Naive B cell (primary cell): ENCODE measurements around the gene ATP13A3. TPM values are rescaled to one million over a fixed set of nuclear protein-coding genes. Genes with fewer than 3 reads are reported as not detected.
"Not testable (repeated sequence)": the region's sequence is repeated elsewhere in the genome, so short reads cannot be mapped to it uniquely, and the experiment has no call there.

Source experiments
- ATAC-seq, 2 donors: fragments of 150-1000 bp; cut with Tn5 transposase; 2 replicates each; pipeline ENCODE4 v1.10.0; 2021; ENCODE audit warnings: low read depth in 2 of 2, mild to moderate bottlenecking in 2 of 2, moderate library complexity in 2 of 2
- DNase-seq: peaks from one replicate; pipeline ENCODE4 v3.0.0; 2022
- H3K27ac Mint-ChIP-seq, 6 donors: one replicate each; pipeline ENCODE4 v1.8.0; 2020 to 2022; ENCODE audit warnings: mild to moderate bottlenecking in 6 of 6, mixed read lengths in 6 of 6, moderate library complexity in 5 of 6, inconsistent platforms in 2 of 6
- H3K27me3 Mint-ChIP-seq, 3 donors: one replicate each; pipeline ENCODE4 v1.8.0; 2021 to 2022; ENCODE audit warnings: mixed read lengths in 3 of 3, mild to moderate bottlenecking in 1 of 3
- H3K36me3 Mint-ChIP-seq, 2 donors: one replicate each; pipeline ENCODE4 v1.8.0; 2020 to 2022; ENCODE audit warnings: mixed read lengths in 2 of 2, inconsistent platforms in 1 of 2, mild to moderate bottlenecking in 1 of 2
- H3K4me1 Mint-ChIP-seq, 3 donors: one replicate each; pipeline ENCODE4 v1.8.0; 2020 to 2022; ENCODE audit warnings: mixed read lengths in 3 of 3, inconsistent platforms in 1 of 3, mild to moderate bottlenecking in 1 of 3, moderate library complexity in 1 of 3
- H3K4me3 Mint-ChIP-seq, 8 donors: one replicate each; pipeline ENCODE4 v1.8.0; 2020 to 2022; ENCODE audit warnings: mild to moderate bottlenecking in 8 of 8, mixed read lengths in 8 of 8, moderate library complexity in 8 of 8, inconsistent platforms in 2 of 8
- H3K9me3 Mint-ChIP-seq, 7 donors: one replicate each; pipeline ENCODE4 v1.8.0; 2020 to 2022; ENCODE audit warnings: mixed read lengths in 7 of 7, mild to moderate bottlenecking in 5 of 7, inconsistent platforms in 2 of 7, moderate library complexity in 1 of 7
- polyA plus RNA-seq, 6 donors: library from polyadenylated mRNA; unstranded; fragments of 300-500 nt; fragmentation: Illumina TruSeq; gene quantifications; one replicate each; pipeline ENCODE4 v1.2.3, GENCODE V29; 2021; ENCODE audit warnings: low read depth in 6 of 6

The ATP13A3 gene
- polyA plus RNA-seq, 6 donors from 2014 or later, result 3.1 to 6.6 (median 5.0) TPM

- not testable (repeated sequence) for H3K4me3 Mint-ChIP-seq, H3K9me3 Mint-ChIP-seq, ATAC-seq, DNase-seq, H3K36me3 Mint-ChIP-seq, H3K27me3 Mint-ChIP-seq
- Mint-ChIP-seq H3K27ac (peak overlapping the region in 1 of 6 donors; percentile 16), H3K4me1 (peaks cover 22 to 42% (median 22%) of the 10 kb centered on the region in 3 donors)
Measured at GRCh38 chr3:194493995-194494927, 7.5 kb upstream of the ATP13A3 start.

- no peaks in the 10 kb centered on the region for H3K36me3 Mint-ChIP-seq
- peak overlapping the region in 5 of 8 donors; percentile 3 to 31 (median 7) for H3K4me3 Mint-ChIP-seq
Measured at GRCh38 chr3:194492001-194492400, 5.2 kb upstream of the ATP13A3 start.

GRCh38 chr3:194489736-194490612 is 3.2 kb upstream of the ATP13A3 start:
- ATAC-seq (peak; percentile 8 to 19), DNase-seq (peak; percentile 50)
- Mint-ChIP-seq H3K9me3 (no peaks in the 10 kb centered on the region), H3K27ac (peak overlapping the region in 5 of 6 donors; percentile 22 to 80 (median 41)), H3K27me3 (no peaks in the 10 kb centered on the region), H3K4me3 (peak overlapping the region in 4 of 8 donors; percentile 6 to 90 (median 52)), H3K36me3 (no peaks in the 10 kb centered on the region), H3K4me1 (peaks cover 43 to 63% (median 52%) of the 10 kb centered on the region in 3 donors)

More at GRCh38 chr3:194492001-194492400, 5.2 kb upstream of the ATP13A3 start:
- Mint-ChIP-seq H3K27ac (peak overlapping the region in 5 of 6 donors; percentile 1 to 54 (median 31)), H3K4me1 (peaks cover 32 to 56% (median 40%) of the 10 kb centered on the region in 3 donors), H3K9me3 (no peaks in the 10 kb centered on the region), H3K27me3 (no peaks in the 10 kb centered on the region)
- peak; percentile 42 to 56 for ATAC-seq
- peak; percentile 46 for DNase-seq

GRCh38 chr3:194488055-194488742 is 1.4 kb upstream of the ATP13A3 start:
- H3K4me1 Mint-ChIP-seq, result peaks cover 43 to 66% (median 53%) of the 10 kb centered on the region in 3 donors
- H3K36me3 Mint-ChIP-seq, result no peaks in the 10 kb centered on the region
- H3K27me3 Mint-ChIP-seq, result no peaks in the 10 kb centered on the region
- peak overlapping the region; percentile 85 to 96 (median 92) for H3K4me3 Mint-ChIP-seq
- no peak for ATAC-seq
- H3K9me3 Mint-ChIP-seq, result no peaks in the 10 kb centered on the region
- DNase-seq, result no peak
- peak overlapping the region in 5 of 6 donors; percentile 42 to 94 (median 84) for H3K27ac Mint-ChIP-seq

GRCh38 chr3:194487289-194488054 is 670 bp upstream of the ATP13A3 start:
- DNase-seq (peak; percentile 46), ATAC-seq (peak; percentile 3 to 5)
- Mint-ChIP-seq H3K9me3 (no peaks in the 10 kb centered on the region), H3K4me1 (peaks cover 43 to 64% (median 53%) of the 10 kb centered on the region in 3 donors), H3K27ac (peak overlapping the region; percentile 52 to 97 (median 94)), H3K4me3 (peak overlapping the region; percentile 85 to 96 (median 92)), H3K36me3 (no peaks in the 10 kb centered on the region), H3K27me3 (no peaks in the 10 kb centered on the region)

- Mint-ChIP-seq H3K4me1 (peaks cover 32 to 52% (median 44%) of the 10 kb centered on the region in 3 donors), H3K27ac (peak overlapping the region; percentile 72 to 99 (median 89)), H3K36me3 (peaks cover 0 to 9% of the 10 kb centered on the region in 2 donors), H3K9me3 (no peaks in the 10 kb centered on the region), H3K4me3 (peak overlapping the region; percentile 85 to 95 (median 92)), H3K27me3 (no peaks in the 10 kb centered on the region)
- DNase-seq, result peak; percentile 64
- peak; percentile 46 to 51 for ATAC-seq
Measured at GRCh38 chr3:194485881-194486539, 792 bp downstream of the ATP13A3 start.

- ATAC-seq (no peak), DNase-seq (no peak)
- peaks cover 0 to 9% of the 10 kb centered on the region in 2 donors for H3K36me3 Mint-ChIP-seq
- H3K9me3 Mint-ChIP-seq, result no peaks in the 10 kb centered on the region
- H3K27ac Mint-ChIP-seq, result peak overlapping the region in 5 of 6 donors; percentile 72 to 99 (median 84)
- peak overlapping the region; percentile 85 to 95 (median 92) for H3K4me3 Mint-ChIP-seq
- H3K27me3 Mint-ChIP-seq, result no peaks in the 10 kb centered on the region
- peaks cover 31 to 47% (median 42%) of the 10 kb centered on the region in 3 donors for H3K4me1 Mint-ChIP-seq
Measured at GRCh38 chr3:194485468-194485880, 1.3 kb downstream of the ATP13A3 start.

GRCh38 chr3:194484614-194485013 is 2.2 kb downstream of the ATP13A3 start:
- H3K4me1 Mint-ChIP-seq, result peaks cover 23 to 38% (median 34%) of the 10 kb centered on the region in 3 donors
- ATAC-seq (no peak), DNase-seq (no peak)
- H3K27ac Mint-ChIP-seq, result no peak overlapping the region
- H3K4me3 Mint-ChIP-seq, result peak overlapping the region in 5 of 8 donors; percentile 43 to 94 (median 53)
- H3K9me3 Mint-ChIP-seq, result no peaks in the 10 kb centered on the region
- H3K27me3 Mint-ChIP-seq, result no peaks in the 10 kb centered on the region
- H3K36me3 Mint-ChIP-seq, result peaks cover 0 to 9% of the 10 kb centered on the region in 2 donors

GRCh38 chr3:194483850-194484249 is 3.0 kb downstream of the ATP13A3 start:
- no peak overlapping the region for H3K4me3 Mint-ChIP-seq
- H3K9me3 Mint-ChIP-seq, result no peaks in the 10 kb centered on the region
- H3K36me3 Mint-ChIP-seq, result peaks cover 0 to 9% of the 10 kb centered on the region in 2 donors
- ATAC-seq (no peak), DNase-seq (no peak)
- H3K27ac Mint-ChIP-seq, result no peak overlapping the region
- no peaks in the 10 kb centered on the region for H3K27me3 Mint-ChIP-seq
- peaks cover 19 to 30% (median 27%) of the 10 kb centered on the region in 3 donors for H3K4me1 Mint-ChIP-seq

GRCh38 chr3:194482830-194483229 is 4.0 kb downstream of the ATP13A3 start:
- not testable (repeated sequence) for ATAC-seq, H3K27me3 Mint-ChIP-seq, H3K4me3 Mint-ChIP-seq, H3K27ac Mint-ChIP-seq, H3K9me3 Mint-ChIP-seq, DNase-seq, H3K36me3 Mint-ChIP-seq
- H3K4me1 Mint-ChIP-seq, result peaks cover 12 to 21% (median 17%) of the 10 kb centered on the region in 3 donors

GRCh38 chr3:194482196-194482593 is 4.6 kb downstream of the ATP13A3 start:
- no peaks in the 10 kb centered on the region for H3K27me3 Mint-ChIP-seq

More at GRCh38 chr3:194482196-194482593, 4.6 kb downstream of the ATP13A3 start:
- ATAC-seq (no peak), DNase-seq (no peak)
- peaks cover 12 to 15% (median 13%) of the 10 kb centered on the region in 3 donors for H3K4me1 Mint-ChIP-seq
- H3K27ac Mint-ChIP-seq, result peak overlapping the region in 1 of 6 donors; percentile 25
- H3K36me3 Mint-ChIP-seq, result peaks cover 0 to 9% of the 10 kb centered on the region in 2 donors
- no peaks in the 10 kb centered on the region for H3K9me3 Mint-ChIP-seq
- H3K4me3 Mint-ChIP-seq, result peak overlapping the region in 1 of 8 donors; percentile 63
